KBM-7 (cell line): ENCODE measurements around the gene RPAIN.
A peak's percentile ranks its signal among the peaks of the same experiment; 100 is the strongest.
"Not testable (repeated sequence)": the region's sequence is repeated elsewhere in the genome, so short reads cannot be mapped to it uniquely, and the experiment has no call there.

Experiments used
- DNase-seq: peaks from one replicate; pipeline ENCODE4 v3.0.0-alpha.2; 2015
- in situ Hi-C: fragments of 300-500 bp; cut with MboI; formaldehyde crosslinking; loops from 2 replicates; pipeline ENCODE4 v1.14.3; 2020; ENCODE audit warnings: low sequenced_read_pairs, low pct_unique_long_range_greater_than_20kb, mixed read lengths

RPAIN gene

DNA sequence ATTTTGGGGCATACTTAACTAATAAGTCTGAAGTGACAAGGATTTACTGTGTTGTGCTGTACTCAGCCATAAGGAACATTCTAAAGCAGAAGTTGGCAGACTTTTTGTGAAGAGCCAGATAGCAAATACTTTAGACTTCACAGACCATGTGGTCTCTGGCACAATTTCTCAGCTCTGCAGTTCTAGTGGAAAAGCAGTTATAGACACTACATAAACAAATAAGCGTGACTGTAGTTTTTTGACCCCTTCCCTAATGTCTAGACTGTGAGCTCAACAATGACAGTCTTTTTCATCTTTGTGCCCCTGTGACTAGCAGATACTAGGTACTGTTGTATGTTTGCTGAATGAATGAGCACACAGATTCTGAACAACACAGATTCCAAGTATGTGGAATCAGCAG lies 4.9 kb downstream of the RPAIN start:
- in situ Hi-C loops = no loop called here
- DNase-seq = no peak

GRCh38 chr17:5425826-5426225 lies 5.8 kb downstream of the RPAIN start:
- DNase-seq = no peak
- in situ Hi-C loops = no loop called here

DNA sequence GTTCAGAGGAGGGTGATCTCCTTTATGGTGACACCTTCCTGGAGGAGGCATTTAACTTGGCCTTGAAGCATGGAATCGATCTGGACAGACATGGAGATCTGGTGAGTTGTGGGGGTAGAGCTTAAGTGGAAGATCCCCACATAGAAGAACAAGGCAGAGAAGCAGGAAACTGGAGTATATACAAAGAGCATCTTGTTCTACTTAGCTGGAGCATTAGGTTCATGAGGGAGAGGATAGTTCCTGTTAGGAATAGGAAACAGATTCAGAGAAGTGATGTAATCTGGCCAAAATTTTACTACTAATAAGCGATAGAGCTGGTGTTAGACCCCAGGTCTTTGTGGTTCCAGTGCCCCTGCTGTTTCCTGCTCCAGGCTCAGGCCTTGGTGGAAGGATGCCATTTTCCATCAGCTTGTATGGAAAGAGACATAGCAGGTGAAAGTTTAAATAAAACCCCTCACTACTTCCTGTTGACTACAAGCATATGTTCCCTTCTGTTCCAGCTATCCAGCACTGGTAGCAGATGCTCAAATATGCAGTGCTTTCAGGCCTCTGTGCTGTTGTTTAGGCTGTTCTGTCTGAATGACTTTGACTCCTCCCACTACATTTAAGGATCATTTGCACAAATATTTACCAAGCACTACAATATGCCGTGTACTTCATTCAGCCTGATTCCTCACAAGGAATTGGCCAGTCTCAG lies 9.4 kb downstream of the RPAIN start:
- DNase-seq = no peak

DNA sequence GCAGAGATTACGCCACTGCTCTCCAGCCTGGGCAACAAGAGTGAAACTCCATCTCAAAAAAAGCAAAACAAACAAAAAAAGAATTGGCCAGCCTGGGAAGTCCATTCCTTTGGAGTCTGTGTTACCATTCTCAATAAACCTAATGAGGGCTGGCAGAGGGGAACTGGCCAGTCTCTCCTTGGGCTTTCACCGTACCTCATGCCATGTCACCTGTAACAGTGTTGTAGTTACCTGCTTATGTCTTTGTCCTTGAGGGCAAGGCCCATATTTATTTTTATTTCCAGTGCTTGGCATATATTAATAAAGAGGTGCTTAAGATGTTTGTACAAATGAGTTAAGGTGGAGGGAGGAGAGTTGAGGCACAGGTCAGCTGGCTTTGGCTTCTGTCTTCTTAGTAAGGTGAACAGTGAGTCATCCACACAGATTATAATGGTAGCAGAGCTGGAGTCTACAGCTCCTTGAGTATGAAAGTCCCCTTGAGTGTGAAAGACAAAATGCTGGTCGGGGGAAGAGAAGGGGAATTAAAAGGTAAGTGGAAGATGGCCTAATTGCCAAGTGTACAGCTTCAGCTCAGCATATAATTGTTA lies 10.5 kb downstream of the RPAIN start:
- no peak for DNase-seq
- in situ Hi-C loops = no loop called here

More for the DNA sequence above, 9.4 kb downstream of the RPAIN start:
- in situ Hi-C loops = no loop called here

DNA sequence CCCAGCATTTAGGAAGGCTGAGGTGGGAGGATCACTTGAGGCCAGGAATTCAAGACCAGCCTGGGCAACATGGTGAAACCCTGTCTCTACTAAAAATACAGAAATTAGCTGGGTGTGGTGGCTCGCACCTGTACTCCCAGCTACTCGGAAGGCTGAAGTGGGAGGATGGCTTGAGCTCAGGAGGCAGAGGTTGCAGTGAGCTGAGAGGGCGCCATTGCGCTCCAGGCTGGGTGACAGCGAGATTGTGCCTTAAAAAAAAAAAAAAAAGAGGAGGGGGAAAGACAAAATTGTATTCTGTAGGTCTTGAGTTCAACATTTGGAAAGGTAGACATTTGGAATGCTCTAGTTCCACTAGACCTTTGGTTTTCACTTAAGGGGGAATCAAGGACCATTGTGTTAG lies 11.3 kb downstream of the RPAIN start:
- in situ Hi-C loops = not testable (repeated sequence)
- peak; percentile 18 for DNase-seq

DNA sequence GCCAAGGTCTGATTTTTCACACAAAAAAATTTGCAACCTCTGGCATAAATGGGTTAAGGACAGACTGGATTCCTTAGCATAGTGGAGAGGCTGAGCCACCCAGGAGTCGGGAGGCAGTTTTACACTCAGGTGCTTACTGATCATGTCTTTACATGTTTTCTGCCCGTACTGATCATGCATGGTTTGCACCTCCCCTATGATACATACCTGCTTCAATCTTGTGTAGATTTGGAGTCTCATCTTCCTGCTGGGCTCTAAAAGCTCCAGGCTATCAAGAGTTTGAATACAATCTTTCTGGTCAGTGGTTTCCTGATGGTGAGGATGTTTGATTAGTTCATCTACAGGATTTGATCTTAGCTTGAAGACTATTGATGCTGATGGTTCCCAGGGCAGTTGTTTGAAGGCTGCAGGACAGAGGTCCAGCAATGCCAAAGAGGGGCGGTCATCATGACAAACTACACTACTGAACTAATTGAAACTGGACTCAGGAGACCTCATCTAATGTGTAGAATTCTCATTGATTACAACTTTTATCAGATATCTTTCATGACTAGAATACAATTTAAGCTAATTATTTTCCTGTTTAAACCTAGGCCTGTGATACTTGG lies 12.1 kb downstream of the RPAIN start:
- DNase-seq = peak; percentile 8
- in situ Hi-C loops = no loop called here

- in situ Hi-C loops = no loop called here
- no peak for DNase-seq
Measured at GRCh38 chr17:5434984-5435383, 15.0 kb downstream of the RPAIN start.

DNA sequence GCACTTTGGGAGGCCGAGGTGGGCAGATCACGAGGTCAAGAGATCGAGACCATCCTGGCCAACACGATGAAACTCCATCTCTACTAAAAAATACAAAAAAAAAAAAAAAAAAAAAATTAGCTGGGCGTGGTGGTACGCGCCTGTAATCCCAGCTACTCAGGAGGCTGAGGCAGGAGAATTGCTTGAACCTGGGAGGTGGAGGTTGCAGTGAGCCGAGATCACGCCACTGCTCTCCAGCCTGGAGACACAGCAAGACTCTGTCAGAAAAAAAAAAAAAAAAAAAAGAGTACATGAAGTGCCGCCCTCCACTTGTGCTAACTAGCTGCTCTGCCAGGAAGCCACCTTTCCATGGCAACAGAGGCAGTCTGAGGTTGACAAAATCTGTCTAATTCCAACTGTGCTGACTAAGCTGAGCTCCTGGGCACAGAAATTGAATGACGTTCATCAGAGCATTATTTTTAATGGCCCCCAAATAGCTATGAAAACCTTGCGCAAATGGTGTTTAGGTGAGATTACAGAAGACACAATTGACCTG lies 15.9 kb downstream of the RPAIN start:
- in situ Hi-C loops, DNase-seq: not testable (repeated sequence)

DNA sequence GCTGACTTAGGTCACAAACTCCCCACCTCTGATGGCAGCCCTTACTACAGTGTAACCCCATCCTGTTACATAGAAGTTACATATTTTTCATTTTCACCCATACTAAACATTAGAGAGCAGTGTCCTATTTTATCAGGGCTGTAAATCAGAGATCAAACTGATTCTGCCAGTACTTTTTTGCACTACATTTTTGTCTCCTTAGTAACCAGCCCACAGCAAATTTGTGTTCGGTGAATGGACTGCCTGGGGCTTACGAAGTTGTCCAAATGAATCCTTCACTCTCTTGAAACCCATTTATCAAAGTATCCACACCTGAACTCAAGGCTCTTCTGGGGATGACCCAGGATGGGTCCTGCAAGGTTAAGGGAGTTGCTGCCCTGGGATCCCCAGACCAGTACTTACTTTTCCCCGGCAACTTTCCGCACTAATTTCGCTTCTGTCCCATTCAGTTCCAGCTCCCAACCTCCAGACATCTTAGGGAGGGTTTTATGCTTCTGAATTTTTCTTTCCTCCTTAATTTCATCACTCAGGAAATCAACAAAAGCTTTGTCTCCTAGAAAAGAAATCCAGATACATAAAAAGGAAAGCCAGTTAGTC lies 17.8 kb downstream of the RPAIN start:
- in situ Hi-C loops = no loop called here
- DNase-seq = no peak

DNA sequence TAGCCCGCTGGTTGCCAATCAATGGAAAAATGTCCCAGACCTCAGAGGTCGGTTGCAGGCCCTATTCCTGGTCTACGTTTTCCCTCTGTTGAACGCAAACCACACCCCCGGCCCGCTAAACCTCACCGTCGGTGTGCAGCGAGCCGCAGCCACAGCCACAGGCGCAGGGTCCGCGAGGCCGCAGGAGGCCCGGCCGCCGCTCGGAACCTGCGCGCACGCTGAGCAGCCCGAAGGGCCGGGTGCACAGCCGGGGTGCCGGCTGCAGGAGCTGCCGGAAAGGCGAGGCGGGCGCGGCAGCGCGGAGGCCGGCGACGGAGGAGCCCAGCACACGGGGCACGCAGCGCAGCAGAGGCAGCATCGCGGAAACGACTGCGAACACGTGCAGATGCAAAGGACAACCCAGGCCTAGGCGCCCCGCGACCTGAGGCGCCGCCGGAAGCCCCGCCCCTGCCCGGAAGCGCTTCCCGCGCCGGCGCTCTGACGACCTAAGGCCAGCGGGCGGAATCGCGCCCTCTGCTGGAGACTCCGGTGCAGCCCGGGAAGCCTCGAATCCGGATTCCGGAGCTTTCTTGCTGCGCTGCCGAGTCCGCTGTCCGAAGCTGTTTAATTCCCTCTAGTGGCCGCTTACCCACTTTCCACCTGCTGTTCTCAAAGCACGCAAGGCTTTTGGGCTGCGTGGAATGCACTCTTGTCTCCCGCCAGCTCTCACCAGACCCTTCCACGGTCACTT lies 18.9 kb downstream of the RPAIN start, which contains the start of gene C1QBP:
Gene C1QBP, minus strand, starts transcription at position 440 of the 730 bp plus-strand sequence. Its CDS starts 82 bp downstream, at position 358.
- peak; percentile 96 for DNase-seq

GRCh38 chr17:5439446-5439764 lies 19.4 kb downstream of the RPAIN start:
- in situ Hi-C loops = no loop called here

More for the DNA sequence above, 18.9 kb downstream of the RPAIN start, which contains the start of gene C1QBP:
- in situ Hi-C loops = no loop called here

DNA sequence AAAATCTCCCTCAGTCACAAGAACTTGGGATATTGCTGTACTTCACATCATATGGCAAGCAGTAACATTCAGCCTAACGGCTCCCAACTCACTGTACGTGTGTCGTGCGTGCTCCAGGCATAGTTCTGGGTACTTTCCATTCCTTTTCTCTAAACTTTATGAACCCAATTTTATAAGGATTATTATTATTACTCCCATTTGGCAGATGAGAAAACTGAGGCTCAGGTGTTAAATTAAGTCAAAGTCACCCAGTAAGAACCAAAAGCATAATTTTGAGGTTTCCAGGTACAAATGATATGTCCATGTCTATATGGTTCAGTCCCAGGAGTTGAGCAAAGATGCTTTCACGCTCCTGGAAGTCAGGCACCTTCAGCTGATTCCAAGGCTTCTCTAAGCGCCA lies 23.7 kb downstream of the RPAIN start:
- in situ Hi-C loops = no loop called here
- DNase-seq = no peak

More at GRCh38 chr17:5439446-5439764, 19.4 kb downstream of the RPAIN start:
- DNase-seq = no peak

GRCh38 chr17:5444209-5444608 lies 24.2 kb downstream of the RPAIN start:
- in situ Hi-C loops = no loop called here
- no peak for DNase-seq

GRCh38 chr17:5446786-5447185 lies 26.8 kb downstream of the RPAIN start:
- DNase-seq = no peak

DNA sequence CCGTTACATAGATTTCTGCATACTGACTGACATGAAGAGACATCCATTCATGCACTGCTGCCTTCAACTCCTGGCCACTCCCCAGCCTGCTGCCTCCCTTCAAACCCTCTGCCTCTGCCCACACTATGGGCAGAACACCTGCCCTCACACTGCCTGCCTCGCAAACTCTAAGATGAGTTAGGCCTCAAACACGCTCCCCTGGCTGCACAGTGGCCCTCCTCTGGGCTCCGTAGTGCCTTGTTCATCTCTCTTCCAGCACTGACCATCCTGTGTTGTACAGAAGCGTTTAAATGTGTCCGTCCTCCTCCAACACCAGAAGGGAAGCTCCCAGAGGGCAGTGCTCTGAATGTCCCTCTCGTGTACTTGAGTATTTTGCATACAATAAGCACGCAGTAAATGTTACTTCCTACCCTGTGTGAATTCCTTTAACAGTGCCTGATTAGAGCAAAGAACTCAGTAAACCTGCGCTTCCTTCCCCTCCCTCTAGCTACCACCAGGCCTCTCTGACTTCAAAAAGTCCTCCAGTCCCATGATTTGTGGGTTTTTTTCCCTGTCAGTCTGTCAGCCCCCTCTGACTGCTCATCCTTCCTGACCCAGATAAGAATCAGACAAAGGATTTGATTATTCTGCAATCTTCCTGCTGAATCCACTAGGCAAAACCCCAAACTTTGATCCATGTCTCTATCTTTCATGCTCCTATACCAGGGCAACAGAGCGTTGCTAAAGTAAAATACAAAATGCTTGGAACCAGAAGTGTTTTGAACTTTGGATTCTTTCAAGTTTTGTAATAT lies 44.9 kb downstream of the RPAIN start:
- in situ Hi-C loops = no loop called here
- DNase-seq = peak; percentile 17

More at GRCh38 chr17:5446786-5447185, 26.8 kb downstream of the RPAIN start:
- in situ Hi-C loops = no loop called here

DNA sequence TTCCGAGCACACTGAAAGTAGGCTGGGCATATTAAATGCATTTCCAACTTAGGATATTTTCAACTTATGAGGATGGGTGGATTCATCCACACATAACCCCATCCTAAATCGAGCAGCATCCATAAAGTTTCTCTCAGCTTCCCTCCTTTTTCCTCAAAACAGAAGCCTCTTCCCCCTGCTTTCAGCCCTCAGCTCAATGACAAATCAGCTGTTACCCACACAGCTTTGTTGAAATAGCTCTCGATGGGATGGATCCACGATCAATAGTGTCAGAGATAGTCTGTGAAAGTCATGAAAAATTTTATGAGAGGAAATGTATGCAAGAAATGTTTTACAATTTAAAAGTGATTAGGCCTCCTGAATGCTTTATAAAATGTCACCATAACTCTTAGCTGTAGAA lies 46.3 kb downstream of the RPAIN start:
- in situ Hi-C loops = no loop called here
- no peak for DNase-seq

- in situ Hi-C loops = no loop called here
- DNase-seq = no peak
Measured at GRCh38 chr17:5467416-5467815, 47.4 kb downstream of the RPAIN start.

DNA sequence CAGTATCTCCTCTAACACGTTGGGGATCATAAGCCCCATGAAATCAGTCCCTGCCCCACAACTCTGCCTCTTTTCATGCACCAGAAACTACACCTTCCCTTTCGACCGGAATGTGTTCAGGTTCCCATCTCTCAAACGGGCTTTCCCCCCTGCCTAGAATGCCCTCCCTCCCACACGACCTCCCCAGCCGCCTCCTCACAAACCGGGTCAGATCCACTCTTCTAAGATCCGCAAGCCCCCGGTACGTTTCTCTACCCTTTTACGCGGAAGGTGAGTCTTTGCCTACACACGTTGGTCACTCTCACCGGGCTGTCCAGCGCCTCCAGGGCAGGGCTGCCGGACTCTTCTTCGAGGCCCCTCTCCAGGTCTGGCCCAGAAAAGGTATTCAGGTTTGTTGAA lies 48.1 kb downstream of the RPAIN start:
- in situ Hi-C loops = no loop called here
- DNase-seq = peak; percentile 33

- in situ Hi-C loops = no loop called here
- DNase-seq = no peak
Measured at GRCh38 chr17:5472511-5472910, 52.5 kb downstream of the RPAIN start.
